ENCODE results near the gene RHBDF2.

Gene RHBDF2

GRCh38 chr17:76426853-76427252 lies 74.4 kb downstream of the RHBDF2 start:
- H3K27ac ChIP-seq (ENCODE audit: low read length) = no peak overlapping the region
- H4K20me1 ChIP-seq (ENCODE audit: insufficient read depth, low read length) = no peaks in the 10 kb centered on the region
- H3K79me2 ChIP-seq (ENCODE audit: low read length) = peaks cover 55% of the 10 kb centered on the region
- DNase-seq = no peak
- no peak overlapping the region for H3K4me2 ChIP-seq (ENCODE audit: low read depth, low read length)
- no peak overlapping the region for H3K4me3 ChIP-seq (ENCODE audit: low read length)
- H3K27me3 ChIP-seq (replicated peaks; ENCODE audit: insufficient read depth, low read length) = no peaks in the 10 kb centered on the region
- H3K9me2 ChIP-seq (replicated peaks; ENCODE audit: insufficient read depth, low read length) = no peaks in the 10 kb centered on the region
- H3K4me1 ChIP-seq (ENCODE audit: low read length) = no peaks in the 10 kb centered on the region
- H3K9ac ChIP-seq (ENCODE audit: low read length) = no peak overlapping the region
- no peak overlapping the region for H2AFZ ChIP-seq (ENCODE audit: low read length)
- TF ChIP-seq EZH2 (optimal IDR thresholded peaks at IDR 0.05; ENCODE audit: low read depth, low read length) = no peak
- no peak for TF ChIP-seq EZH2phosphoT487 (IDR thresholded peaks at IDR 0.05; ENCODE audit: low read length)
- no peak for TF ChIP-seq CTCF (IDR thresholded peaks at IDR 0.05; ENCODE audit: low read length)
- H3K36me3 ChIP-seq (replicated peaks; ENCODE audit: insufficient read depth, low read length) = no peaks in the 10 kb centered on the region
- no peaks in the 10 kb centered on the region for H3F3A ChIP-seq (ENCODE audit: insufficient read depth, low read length)
- no peaks in the 10 kb centered on the region for H3K9me3 ChIP-seq (replicated peaks; ENCODE audit: insufficient read depth, low read length)

- Histone ChIP-seq H3K9ac (ENCODE audit: low read length) (no peak overlapping the region), H3K27ac (ENCODE audit: low read length) (no peak overlapping the region), H2AFZ (ENCODE audit: low read length) (no peak overlapping the region), H3K4me2 (ENCODE audit: low read depth, low read length) (no peak overlapping the region), H3K79me2 (ENCODE audit: low read length) (peaks cover 61% of the 10 kb centered on the region), H3K27me3 (replicated peaks; ENCODE audit: insufficient read depth, low read length) (no peaks in the 10 kb centered on the region), H3K9me3 (replicated peaks; ENCODE audit: insufficient read depth, low read length) (no peaks in the 10 kb centered on the region), H4K20me1 (ENCODE audit: insufficient read depth, low read length) (no peaks in the 10 kb centered on the region), H3F3A (ENCODE audit: insufficient read depth, low read length) (peaks cover 15% of the 10 kb centered on the region), H3K4me3 (ENCODE audit: low read length) (no peak overlapping the region), H3K4me1 (ENCODE audit: low read length) (peaks cover 25% of the 10 kb centered on the region), H3K36me3 (replicated peaks; ENCODE audit: insufficient read depth, low read length) (no peaks in the 10 kb centered on the region), H3K9me2 (replicated peaks; ENCODE audit: insufficient read depth, low read length) (no peaks in the 10 kb centered on the region)
- DNase-seq = no peak
- no peak for TF ChIP-seq CTCF (IDR thresholded peaks at IDR 0.05; ENCODE audit: low read length)
- TF ChIP-seq EZH2 (optimal IDR thresholded peaks at IDR 0.05; ENCODE audit: low read depth, low read length) = no peak
- TF ChIP-seq EZH2phosphoT487 (IDR thresholded peaks at IDR 0.05; ENCODE audit: low read length) = no peak
These were observed 78.4 kb downstream of the RHBDF2 start for GRCh38 chr17:76422860-76423259.

DNA sequence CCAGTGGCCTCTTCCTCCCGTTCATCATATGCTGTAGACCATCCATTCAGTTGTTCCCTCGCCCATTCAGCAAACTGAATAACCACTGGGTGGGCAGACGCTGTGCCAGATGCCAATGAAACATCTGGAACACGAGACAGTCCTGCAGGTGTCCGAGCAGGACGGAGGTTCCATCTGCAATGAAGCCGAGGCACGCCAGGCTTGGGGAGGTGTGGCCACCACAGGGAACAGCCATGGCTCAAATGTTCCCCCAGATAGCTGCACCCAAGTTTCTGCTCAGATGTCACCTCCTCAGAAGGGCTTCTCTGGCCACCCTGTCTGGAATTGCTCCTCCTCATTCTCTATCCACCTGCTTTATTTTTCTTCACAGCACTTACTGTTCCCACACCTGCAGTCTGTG lies 78.8 kb downstream of the RHBDF2 start:
- no peaks in the 10 kb centered on the region for H3K36me3 ChIP-seq (replicated peaks; ENCODE audit: insufficient read depth, low read length)
- no peaks in the 10 kb centered on the region for H4K20me1 ChIP-seq (ENCODE audit: insufficient read depth, low read length)

More for the DNA sequence above, 78.8 kb downstream of the RHBDF2 start:
- peaks cover 29% of the 10 kb centered on the region for H3K4me1 ChIP-seq (ENCODE audit: low read length)
- no peak overlapping the region for H3K9ac ChIP-seq (ENCODE audit: low read length)
- no peaks in the 10 kb centered on the region for H3K9me2 ChIP-seq (replicated peaks; ENCODE audit: insufficient read depth, low read length)
- no peak for DNase-seq
- H3K9me3 ChIP-seq (replicated peaks; ENCODE audit: insufficient read depth, low read length) = no peaks in the 10 kb centered on the region
- no peak overlapping the region for H3K4me3 ChIP-seq (ENCODE audit: low read length)
- H3K27ac ChIP-seq (ENCODE audit: low read length) = no peak overlapping the region
- peaks cover 15% of the 10 kb centered on the region for H3F3A ChIP-seq (ENCODE audit: insufficient read depth, low read length)
- no peaks in the 10 kb centered on the region for H3K27me3 ChIP-seq (replicated peaks; ENCODE audit: insufficient read depth, low read length)
- no peak overlapping the region for H2AFZ ChIP-seq (ENCODE audit: low read length)
- H3K4me2 ChIP-seq (ENCODE audit: low read depth, low read length) = no peak overlapping the region
- TF ChIP-seq EZH2 (optimal IDR thresholded peaks at IDR 0.05; ENCODE audit: low read depth, low read length) (no peak), CTCF (IDR thresholded peaks at IDR 0.05; ENCODE audit: low read length) (no peak), EZH2phosphoT487 (IDR thresholded peaks at IDR 0.05; ENCODE audit: low read length) (no peak)
- peaks cover 62% of the 10 kb centered on the region for H3K79me2 ChIP-seq (ENCODE audit: low read length)

All from MM.1S (cell line).